ENCODE measurements around the gene WWOX. TPM values are rescaled to one million over a fixed set of nuclear protein-coding genes. Genes with fewer than 3 reads are reported as not detected.

The WWOX gene
- total RNA-seq, 1 experiment from 2014 or later = 18.0 TPM

DNA sequence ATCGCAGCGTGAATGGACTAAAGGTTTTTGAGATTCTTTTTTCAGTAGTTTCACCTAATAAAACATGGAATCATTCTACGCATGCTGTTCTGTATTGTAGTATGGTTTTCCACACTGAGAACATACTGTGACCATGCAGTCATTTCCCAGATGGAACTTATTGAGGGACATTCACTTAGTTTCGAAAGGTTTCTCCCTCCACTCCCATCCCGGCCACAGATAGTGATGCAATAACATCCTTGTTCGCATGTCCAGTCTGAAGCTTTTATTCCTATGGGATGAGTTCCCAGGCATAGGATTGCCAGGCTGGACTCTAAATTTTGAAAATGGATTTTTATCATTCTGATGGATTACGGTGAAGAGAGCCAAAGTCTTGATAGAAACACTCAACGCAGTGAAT, 420.4 kb downstream of the WWOX start:
- DNase-seq (ENCODE audit: low read depth) = no peak

GRCh38 chr16:78520470-78520869, 421.0 kb downstream of the WWOX start:
- DNase-seq (ENCODE audit: low read depth) = no peak

DNA sequence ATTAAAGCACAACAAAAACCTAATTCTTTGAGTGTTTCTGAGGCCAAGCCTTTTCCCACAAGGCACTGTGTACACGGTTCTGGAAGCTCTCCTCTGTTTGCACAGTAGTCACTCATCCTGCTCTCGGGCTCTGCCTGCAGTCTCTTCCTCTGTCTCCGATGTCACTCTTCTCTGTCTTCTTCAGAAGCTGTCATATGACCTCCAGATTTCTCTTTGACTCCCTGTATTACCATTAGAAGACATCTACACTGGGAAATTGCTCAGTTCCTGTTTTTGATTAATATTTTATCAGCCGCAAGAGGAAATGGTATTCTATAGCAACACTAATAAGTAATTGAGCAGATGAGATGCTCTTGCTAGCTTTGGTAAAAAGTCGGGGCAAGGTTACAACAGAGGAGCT, 422.9 kb downstream of the WWOX start:
- no peak for DNase-seq (ENCODE audit: low read depth)

- no peak for DNase-seq (ENCODE audit: low read depth)
Measured at GRCh38 chr16:78523212-78523985, 423.9 kb downstream of the WWOX start.

GRCh38 chr16:78524066-78524595, 424.7 kb downstream of the WWOX start:
- DNase-seq (ENCODE audit: low read depth) = no peak

DNA sequence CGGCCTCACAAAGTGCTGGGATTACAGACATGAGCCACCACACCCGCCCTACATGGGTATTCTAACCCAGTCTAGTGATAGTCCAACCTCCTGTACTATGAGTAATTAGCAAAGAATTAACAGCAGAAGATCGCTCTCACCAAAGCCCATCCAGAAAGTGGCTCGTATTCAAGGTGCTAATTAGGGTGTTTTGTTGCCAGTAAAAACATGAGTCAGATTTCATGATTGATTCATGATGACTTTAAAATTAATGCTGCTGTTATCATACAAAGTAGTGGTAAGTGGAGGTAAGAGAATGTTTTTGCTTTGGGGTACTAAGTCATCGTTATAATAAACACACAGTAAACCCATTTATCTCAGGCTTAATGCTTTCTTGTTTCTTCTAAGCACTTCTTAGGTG, 428.8 kb downstream of the WWOX start:
- DNase-seq (ENCODE audit: low read depth) = no peak

GRCh38 chr16:78529881-78530280, 430.4 kb downstream of the WWOX start:
- no peak for DNase-seq (ENCODE audit: low read depth)

DNA sequence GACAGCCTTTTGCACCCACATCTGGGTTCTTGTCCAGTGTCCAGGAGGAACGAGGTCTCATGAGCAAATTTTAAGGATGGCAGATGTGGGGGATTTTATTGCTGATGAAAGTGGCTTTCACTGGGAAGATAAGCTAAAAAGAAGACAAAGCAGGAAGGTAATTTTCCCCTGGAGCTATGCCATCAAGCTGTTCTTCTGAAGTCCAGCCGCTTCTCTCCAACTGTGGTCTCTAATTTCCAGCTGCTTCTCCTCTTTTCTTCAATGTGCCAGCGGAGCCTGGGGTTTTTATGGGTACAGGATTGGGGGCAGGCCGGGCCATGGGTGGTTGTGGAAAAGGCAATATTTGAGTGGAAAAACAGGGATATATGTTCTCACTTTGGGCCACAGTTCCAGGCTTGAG, 430.8 kb downstream of the WWOX start:
- no peak for DNase-seq (ENCODE audit: low read depth)

GRCh38 chr16:78535098-78535497, 435.6 kb downstream of the WWOX start:
- no peak for DNase-seq (ENCODE audit: low read depth)

GRCh38 chr16:78537511-78537910, 438.1 kb downstream of the WWOX start:
- DNase-seq (ENCODE audit: low read depth) = no peak

GRCh38 chr16:78538292-78538691, 438.8 kb downstream of the WWOX start:
- no peak for DNase-seq (ENCODE audit: low read depth)

DNA sequence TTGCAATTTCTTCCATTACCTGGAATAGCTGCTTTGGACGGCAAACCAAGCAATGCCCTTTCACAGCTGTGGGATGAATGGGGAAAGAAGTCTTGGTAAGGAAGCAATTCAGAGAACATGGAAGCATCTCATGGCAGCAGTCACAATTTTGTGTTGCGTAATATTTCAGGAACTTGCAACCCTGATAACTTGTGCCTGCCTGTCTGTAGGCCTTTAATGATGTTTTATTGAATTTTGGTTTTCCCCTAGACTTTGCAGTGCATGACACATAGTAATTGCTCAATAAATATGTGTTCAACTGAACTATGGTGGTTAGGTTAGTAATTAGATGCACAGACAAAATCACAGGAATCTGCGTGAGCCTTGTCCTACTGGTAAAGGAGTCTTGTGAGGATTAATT, 439.5 kb downstream of the WWOX start:
- DNase-seq (ENCODE audit: low read depth) = no peak

DNA sequence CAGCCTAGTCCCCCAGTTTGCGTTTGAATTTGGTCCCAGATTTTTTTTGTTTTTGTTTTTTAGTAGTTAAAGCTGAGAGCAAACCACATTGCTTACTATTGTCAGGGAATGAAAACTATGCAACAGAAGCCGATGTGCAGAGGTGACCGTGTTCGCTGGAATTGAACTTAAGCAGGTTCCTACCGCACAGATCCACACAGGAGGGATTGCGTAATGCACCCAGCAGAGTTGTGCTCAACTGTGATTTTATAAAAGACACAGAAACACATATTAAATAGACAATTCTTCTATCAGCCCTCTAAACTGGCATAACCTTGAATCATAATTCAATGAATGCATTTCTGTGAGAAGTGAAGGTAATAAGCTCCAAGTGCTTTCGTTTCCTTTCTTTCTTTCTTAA, 443.0 kb downstream of the WWOX start:
- DNase-seq (ENCODE audit: low read depth) = no peak

GRCh38 chr16:78543023-78543422, 443.6 kb downstream of the WWOX start:
- DNase-seq (ENCODE audit: low read depth) = no peak

DNA sequence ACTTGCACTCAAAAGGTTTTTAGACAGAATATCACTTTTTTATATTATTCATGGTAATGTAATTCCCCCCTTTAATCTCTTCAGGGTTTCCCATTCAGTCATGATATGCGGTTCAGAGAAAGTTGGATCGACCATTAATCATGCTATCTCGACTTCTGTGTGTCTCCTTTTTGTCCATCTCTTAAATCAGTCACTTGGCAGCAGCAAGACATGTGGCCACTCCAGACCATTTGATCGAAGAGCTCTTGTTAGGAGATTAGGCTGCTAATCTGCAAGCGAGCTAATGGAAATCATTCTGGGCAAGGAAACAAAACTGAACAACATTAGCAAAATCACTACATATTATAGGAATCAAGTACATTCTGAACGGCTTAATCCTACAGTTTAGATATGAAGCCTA, 449.9 kb downstream of the WWOX start:
- no peak for DNase-seq (ENCODE audit: low read depth)

DNA sequence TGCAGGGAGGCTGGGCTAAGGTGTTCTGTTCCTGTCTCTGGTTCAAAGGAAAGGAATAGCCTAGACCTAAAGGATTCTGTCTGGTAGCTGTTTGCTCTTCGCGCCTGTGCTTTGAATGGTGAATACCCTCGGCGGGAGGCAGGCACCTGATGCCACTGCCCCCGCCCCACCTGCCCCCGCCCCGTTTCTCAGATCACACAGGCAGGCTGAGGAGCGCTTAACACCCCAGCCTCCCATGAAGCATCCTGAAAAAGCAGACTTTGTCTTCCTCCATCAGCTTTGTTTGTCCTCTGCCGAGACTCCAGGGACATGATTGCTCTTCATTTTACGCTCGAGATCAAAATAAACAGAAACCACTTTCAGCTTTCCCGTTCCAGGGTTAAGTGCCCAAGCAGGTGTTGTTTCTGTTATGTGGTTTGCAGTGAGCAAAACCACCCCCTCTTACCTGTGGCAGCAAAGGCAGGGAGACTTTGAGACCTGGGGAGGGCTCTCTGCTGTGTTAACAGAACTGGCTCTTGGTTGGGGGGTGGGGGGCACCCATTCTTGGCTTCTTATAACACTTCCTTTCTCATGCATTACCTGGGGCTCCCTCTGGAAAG, 452.1 kb downstream of the WWOX start:
- DNase-seq (ENCODE audit: low read depth) = no peak

- DNase-seq (ENCODE audit: low read depth) = no peak
Measured at GRCh38 chr16:78552106-78552675, 452.7 kb downstream of the WWOX start.

- no peak for DNase-seq (ENCODE audit: low read depth)
Measured at GRCh38 chr16:78552716-78553115, 453.3 kb downstream of the WWOX start.

- no peak for DNase-seq (ENCODE audit: low read depth)
Measured at GRCh38 chr16:78553268-78554039, 454.0 kb downstream of the WWOX start.

DNA sequence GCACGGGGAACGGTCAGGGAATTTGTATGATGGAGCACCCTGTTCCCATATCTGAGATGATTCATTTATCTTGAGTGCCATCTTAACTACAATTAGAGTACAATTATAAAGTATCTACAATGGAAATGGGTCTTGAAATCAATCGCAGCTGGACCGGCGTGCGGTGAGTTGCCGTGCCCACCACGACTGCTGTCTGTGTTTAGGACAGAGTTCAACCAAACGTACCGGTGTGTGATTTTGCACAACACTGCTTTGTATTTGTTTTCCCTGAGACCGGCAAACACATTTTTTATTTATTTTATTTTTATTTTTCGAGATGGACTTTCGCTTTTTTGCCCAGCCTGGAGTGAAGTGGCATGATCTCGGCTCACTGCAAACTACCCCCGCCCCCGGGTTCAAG, 457.0 kb downstream of the WWOX start:
- no peak for DNase-seq (ENCODE audit: low read depth)

GRCh38 chr16:78560997-78561396, 461.5 kb downstream of the WWOX start:
- DNase-seq (ENCODE audit: low read depth) = no peak

GRCh38 chr16:78562111-78562510, 462.7 kb downstream of the WWOX start:
- DNase-seq (ENCODE audit: low read depth) = no peak
